GM21390 (cell line): ENCODE results near the gene FPGS.

Experiments used
- ATAC-seq: cut with Tn5 transposase; IDR thresholded peaks from one replicate; pipeline ENCODE4 v1.9.1; 2021; ENCODE audit not compliant: unreplicated experiment

Gene FPGS

DNA sequence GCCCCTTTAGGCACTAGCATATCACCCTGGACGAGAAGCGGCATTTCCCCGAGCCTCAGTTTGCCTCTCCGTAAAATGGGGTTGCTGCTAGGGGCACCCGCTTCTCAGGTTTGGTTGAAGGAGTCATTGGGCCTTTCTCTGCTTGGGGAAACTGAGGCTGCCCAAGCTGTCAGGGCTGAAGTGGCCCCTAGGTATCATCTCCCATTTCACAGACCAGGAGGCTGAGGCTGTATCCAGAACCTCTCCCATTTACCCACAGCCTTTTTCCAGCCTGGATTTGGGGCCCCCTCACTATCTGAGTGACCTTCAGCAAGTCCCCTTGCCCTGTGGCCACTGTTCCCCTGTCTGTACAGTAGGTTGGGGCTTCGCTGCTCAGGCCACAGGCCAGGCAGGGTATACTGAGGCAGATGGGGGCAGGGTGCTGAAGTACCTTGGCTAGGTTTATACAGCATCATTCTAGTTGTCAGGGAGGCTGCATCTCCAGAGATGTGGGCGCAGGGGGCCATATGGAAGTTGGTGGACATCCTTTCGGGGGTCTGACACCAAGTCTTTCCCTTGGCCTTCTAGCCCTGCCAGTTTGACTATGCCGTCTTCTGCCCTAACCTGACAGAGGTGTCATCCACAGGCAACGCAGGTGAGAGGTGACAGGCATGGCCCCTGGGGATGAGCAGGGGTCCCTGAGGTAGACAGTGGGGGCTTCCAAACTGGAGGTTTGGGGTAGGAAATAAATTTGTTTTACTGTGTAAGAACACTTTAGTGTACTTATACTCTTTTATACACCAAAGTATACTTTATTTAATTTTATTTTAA is 7.9 kb downstream of the FPGS start:
- no peak for ATAC-seq

DNA sequence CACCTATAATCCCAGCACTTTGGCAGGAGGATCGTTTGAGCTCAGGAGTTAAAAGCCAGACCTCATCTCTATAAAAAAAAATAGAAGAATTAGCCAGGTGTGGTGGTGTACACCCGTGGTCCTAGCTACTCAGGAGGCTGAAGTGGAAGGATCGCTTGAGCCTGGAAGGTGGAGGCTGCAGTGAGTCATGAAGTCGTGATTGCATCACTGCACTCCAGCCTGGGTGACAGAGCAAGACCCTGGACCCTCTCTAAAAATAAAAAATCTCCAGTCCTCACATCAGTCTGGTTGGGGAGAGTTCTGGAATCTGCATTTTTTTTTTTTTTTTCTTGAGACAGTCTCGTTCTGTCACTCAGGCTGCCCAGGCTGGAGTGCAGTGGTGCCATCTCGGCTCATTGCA is 9.3 kb downstream of the FPGS start:
- ATAC-seq: no peak

DNA sequence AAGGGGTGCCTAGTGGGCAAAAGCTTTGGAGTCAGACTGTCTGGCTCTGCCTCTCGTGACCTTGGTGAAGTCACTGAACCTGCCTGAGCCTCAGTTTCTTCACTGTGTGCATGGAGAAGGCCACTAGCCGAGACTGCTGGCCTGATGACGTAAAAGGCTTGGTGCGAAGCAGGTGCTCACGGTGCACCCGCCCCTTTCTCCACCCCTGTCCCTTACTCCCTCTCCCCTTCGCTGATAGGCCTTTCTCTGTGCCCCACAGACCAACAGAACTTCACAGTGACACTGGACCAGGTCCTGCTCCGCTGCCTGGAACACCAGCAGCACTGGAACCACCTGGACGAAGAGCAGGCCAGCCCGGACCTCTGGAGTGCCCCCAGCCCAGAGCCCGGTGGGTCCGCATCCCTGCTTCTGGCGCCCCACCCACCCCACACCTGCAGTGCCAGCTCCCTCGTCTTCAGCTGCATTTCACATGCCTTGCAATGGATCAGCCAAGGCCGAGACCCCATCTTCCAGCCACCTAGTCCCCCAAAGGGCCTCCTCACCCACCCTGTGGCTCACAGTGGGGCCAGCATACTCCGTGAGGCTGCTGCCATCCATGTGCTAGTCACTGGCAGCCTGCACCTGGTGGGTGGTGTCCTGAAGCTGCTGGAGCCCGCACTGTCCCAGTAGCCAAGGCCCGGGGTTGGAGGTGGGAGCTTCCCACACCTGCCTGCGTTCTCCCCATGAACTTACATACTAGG is 10.4 kb downstream of the FPGS start:
- no peak for ATAC-seq

DNA sequence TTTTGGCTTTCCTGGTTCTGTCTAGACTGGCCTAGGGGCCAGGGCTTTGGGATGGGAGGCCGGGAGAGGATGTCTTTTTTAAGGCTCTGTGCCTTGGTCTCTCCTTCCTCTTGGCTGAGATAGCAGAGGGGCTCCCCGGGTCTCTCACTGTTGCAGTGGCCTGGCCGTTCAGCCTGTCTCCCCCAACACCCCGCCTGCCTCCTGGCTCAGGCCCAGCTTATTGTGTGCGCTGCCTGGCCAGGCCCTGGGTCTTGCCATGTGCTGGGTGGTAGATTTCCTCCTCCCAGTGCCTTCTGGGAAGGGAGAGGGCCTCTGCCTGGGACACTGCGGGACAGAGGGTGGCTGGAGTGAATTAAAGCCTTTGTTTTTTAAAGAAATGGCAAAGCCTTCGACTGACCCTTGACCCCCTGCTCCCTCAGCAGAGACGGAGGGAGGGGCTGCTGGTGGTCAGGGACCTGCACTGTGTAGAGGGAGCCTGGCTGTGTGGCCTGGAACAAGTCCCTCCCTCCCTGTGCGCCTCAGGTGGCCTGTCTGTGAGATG is 11.1 kb downstream of the FPGS start:
- no peak for ATAC-seq

DNA sequence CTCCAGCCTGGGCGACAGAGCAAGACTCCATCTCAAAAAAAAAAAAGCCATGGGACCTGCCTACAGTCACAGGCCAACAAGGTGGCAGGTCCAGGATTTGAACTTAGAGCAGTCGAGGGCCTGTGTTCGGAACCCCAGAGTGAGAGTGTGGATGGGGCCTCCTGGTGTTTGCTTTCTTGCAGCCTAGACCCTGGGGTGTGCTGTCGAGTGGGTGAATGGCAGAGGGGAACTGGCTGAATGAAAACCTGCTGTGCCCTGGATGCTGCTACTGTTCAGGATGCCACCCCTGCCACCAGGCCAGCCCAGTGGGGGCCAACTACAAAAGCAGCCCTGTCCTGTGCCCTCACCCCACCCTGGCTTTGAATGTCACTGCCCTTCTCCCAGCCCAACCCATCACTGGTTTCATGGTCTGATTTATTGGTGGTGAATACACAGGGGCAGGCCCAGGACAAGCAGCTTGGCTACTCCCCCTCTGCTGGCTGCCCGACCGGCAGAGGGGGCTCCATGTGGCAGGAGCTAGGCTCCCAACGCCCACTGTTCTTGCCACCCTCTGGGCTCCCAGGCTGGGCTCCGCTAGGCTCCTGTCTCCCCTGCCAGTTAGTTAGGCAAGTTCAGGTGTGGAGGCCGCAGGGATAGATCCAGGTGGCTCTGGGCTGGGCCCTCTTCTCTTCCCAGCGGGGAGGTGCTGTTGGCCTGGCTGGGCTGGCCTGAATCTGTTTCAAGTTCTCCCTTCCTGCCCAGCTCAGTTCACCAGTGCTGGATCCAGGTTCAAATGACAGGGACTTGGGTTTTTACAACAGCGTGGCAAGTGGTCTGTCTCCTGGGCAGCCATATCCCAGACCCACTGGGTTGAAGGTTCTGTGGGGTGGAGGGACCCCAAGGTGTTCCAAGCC is 12.2 kb downstream of the FPGS start:
- no peak for ATAC-seq

- no peak for ATAC-seq
These were observed 13.1 kb downstream of the FPGS start for GRCh38 chr9:127815512-127816361.

GRCh38 chr9:127816362-127816725 is 13.7 kb downstream of the FPGS start:
- no peak for ATAC-seq

DNA sequence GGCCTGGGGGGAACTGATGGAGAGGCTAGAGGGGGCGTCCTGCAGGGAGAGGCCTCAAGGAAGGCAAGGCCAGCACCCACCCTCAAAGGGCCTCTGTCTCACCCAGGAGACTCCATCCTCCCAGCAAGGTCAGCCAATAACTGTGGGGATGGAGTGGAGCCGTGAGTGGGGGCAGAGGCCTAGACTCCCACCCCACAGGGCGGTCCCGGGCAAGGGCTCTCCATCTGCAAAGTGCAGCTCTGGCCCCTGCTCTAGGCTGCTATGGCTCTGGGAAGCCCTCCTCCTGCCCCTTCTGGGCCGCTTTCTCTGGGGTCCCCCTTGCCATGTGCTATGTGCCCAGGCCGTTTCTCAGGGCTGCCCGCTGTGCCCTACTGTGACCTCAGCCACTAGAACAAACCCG is 14.0 kb downstream of the FPGS start:
- ATAC-seq: no peak

- ATAC-seq: no peak
These were observed 15.3 kb downstream of the FPGS start for GRCh38 chr9:127817881-127818434.

DNA sequence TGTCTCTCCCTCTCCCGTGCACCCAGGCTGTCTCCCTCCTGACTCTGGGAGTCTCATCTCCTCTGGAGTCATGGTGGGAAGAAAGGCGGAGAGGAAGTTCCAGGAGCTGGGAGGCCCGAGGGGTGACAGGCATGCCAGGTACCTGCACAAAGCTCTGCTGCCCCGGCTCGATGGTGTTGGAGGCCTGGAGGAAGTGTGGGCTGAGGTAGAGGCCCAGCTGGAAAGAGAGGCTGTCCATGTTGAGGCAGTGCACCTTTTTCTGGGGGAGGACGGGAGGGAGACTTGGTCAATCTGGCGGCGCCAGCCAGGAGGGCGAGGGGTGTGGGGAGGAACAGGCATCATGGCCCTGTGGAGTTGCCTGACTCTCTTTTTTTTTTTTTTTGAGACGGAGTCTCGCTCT is 15.9 kb downstream of the FPGS start:
- ATAC-seq: no peak

DNA sequence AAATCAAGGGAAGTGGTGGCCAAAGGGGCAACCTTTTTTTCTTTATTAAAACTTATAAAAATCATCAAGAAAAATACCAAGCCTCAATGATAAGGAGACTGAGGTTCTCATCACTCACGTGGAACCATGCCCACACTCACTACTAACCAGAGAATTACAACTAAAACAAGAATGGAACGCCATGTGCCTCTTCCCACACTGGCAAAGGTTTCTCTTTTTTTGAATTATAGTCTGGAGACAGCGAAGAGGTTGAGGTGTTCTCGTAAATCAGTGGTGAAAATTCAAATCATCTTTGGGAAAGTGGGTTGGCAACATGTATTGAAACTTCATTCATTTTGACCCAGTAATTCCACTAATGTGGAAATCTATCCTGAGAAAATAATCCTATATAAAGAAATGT is 19.4 kb downstream of the FPGS start:
- ATAC-seq: no peak

DNA sequence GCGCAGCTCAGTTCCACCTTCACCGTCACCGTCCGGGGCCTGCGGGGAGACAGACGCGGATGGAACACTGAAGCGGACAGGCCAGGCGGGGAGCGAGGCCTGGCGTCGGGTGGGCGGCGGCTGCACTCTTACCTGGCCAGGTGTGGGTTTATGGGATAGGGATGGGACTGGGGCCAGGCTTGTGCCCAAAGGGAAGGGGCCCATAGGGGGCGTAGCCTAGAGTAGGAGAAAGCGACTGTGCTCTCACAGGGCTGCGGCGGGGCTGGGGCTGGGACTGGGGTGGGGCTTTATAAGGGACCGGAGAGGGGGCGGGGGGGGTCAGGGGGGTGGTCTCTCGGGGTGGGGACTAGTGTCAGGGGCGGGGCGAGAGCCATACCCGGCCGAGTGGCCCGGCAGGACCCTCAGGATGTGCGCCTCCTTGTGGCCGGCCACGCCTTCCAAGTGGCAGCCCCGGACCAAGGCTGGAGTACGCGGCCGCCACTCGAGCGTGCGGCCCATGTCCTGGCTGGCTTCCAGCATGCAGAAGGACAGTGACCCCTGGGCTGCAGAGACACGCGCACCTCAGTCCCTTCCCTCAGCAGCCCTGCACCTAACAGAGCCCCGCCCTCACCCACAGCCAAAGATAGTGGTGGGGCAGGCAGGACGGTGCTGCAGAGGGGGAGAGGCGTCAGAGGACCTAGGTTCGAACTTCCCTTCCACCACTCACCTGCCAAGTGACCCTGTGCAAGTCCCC is 22.8 kb downstream of the FPGS start:
- no peak for ATAC-seq

DNA sequence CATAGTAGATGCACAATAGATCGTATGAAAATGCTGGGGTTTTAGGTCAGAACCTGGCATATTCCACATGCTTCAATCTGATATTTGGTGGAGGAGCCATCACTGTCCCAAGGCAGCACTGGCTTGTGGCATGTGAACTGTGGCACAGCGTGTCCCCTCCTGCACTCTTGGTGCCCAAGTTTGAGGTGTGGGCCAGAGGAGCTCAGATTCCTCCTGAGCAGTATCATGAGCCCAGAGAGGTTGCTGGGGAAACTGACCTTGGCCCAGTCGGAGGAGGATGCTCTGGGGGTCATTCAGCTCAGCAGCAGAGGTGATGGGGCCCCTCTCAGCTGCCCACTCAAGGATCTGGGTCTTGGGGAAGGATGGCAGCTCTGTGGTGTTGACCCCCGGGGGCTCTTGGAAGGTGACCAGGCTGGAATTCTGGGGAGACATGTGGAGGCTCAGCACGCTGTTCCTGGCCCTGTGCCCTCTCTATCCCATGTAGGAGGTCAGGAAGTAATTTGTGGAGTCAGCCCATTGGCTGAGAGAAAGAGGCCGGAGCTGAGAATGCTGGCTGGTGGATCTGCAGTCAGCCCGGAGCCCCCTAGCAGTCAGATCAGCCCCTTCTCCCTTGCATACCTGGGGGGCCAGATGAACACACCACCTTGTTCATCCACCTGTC is 23.7 kb downstream of the FPGS start:
- no peak for ATAC-seq

DNA sequence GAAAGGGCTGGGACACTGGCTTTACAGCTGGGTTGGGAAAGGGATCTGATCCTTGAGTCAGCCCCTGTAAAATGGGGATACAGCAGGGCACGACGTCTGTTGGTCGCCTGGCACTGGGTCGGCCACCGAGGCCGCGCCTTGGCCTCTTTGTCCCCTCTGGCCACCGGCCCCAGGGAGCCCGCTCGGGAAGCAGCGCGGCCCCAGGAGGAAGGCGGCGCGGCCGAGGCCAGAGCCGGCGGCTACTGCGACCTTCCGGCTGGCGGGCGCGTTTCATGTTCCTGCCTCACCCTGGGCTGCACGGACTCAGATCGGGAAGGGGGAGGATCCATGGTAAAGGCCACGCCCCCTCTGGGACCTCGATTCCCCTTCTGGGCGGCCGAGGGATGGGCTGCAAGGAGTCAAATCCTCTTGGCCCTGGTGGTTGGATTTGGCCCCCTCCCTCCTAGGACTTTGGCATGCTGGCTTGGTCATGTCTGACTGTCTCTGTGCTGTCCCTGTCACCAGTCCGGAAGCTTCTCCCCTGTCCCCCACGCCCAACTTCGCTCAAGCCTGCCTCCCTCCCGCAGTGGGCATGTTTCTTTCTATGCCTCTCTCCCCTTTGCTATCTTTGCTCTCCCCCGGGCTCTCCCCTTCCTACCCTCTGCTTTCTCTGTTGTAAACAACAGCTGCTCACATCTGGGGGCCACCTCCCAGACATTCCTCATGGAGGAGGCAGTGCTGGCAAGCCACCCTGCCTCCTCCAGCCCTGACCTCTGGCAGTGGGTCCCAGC is 25.8 kb downstream of the FPGS start:
- no peak for ATAC-seq

GRCh38 chr9:127829205-127829906 is 26.7 kb downstream of the FPGS start:
- ATAC-seq: no peak

DNA sequence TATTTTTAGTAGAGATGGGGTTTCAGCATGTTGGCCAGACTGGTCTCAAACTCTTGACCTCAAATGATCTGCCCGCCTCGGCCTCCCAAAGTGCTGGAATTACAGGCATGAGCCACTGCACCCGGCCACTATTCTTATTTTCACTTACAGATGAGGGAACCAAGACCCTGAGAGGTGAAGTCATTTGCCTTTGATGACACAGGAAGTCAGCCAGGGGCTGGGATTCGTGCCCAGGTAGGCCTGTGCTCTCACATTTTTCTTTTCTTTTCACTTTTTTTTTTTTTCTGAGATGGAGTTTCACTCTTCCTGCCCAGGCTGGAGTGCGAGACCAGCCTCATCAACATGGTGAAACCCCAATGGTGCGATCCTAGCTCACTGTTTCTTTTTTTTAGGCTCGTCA is 29.6 kb downstream of the FPGS start:
- no peak for ATAC-seq

DNA sequence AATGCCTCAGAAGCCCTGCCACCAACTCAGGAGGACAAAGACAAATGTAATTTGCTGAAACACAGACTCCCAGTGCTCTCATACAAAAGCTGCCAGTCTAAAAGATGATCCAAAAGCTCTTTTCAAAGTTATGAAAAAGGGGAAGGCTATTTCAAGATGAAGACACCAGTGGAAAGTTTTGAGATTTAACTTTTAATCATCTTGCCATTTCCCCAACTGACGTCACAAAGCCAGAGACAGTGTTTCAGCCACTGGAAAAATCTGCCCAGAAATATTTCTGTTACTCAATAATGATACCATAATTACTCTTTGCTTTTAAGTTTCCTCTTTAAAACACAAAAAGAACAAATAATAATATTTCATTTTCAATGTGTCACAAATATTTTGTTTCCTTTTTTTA is 30.9 kb downstream of the FPGS start:
- no peak for ATAC-seq
